Neural cell (in vitro differentiated cells): ENCODE measurements around the gene NFASC.

Experiments
- EZH2 ChIP-seq: fragments of 200-600, 300-800 bp; shearing (Covaris generic), sonication (generic); IDR thresholded peaks from 2 replicates; pipeline ENCODE4 v1.6.1; 2014; ENCODE audit warnings: antibody characterized with exemption, low read length, borderline replicate concordance, mild to moderate bottlenecking; ENCODE audit not compliant: insufficient read depth, poor library complexity, severe bottlenecking
- MXI1 ChIP-seq: fragments of 450-650 bp; conservative IDR thresholded peaks from 2 replicates; pipeline ENCODE4 v1.6.1; 2014; ENCODE audit warnings: antibody characterized with exemption, mild to moderate bottlenecking; ENCODE audit not compliant: poor library complexity, severe bottlenecking
- POLR2AphosphoS5 ChIP-seq: IDR thresholded peaks from 2 replicates; pipeline ENCODE4 v1.6.1; 2012
- REST ChIP-seq: IDR thresholded peaks from 2 replicates; pipeline ENCODE4 v1.6.1; 2012; ENCODE audit warnings: borderline replicate concordance
- TF ChIP-seq, protein P1 (sequence below): fragments of 450-650 bp; IDR thresholded peaks from 2 replicates; pipeline ENCODE4 v1.5.1; 2014; ENCODE audit warnings: antibody characterized with exemption, mild to moderate bottlenecking, moderate library complexity; ENCODE audit not compliant: poor library complexity, severe bottlenecking

GRCh38 chr1:204880906-204881305 is 10.2 kb downstream of the NFASC start:
- TF ChIP-seq, protein P1, sequence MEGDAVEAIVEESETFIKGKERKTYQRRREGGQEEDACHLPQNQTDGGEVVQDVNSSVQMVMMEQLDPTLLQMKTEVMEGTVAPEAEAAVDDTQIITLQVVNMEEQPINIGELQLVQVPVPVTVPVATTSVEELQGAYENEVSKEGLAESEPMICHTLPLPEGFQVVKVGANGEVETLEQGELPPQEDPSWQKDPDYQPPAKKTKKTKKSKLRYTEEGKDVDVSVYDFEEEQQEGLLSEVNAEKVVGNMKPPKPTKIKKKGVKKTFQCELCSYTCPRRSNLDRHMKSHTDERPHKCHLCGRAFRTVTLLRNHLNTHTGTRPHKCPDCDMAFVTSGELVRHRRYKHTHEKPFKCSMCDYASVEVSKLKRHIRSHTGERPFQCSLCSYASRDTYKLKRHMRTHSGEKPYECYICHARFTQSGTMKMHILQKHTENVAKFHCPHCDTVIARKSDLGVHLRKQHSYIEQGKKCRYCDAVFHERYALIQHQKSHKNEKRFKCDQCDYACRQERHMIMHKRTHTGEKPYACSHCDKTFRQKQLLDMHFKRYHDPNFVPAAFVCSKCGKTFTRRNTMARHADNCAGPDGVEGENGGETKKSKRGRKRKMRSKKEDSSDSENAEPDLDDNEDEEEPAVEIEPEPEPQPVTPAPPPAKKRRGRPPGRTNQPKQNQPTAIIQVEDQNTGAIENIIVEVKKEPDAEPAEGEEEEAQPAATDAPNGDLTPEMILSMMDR, result no peak
- no peak for TF ChIP-seq EZH2
- no peak for TF ChIP-seq REST
- peak; percentile 19 for TF ChIP-seq POLR2AphosphoS5
- TF ChIP-seq MXI1, result no peak
